Activated CD4-positive, alpha-beta T cell treated with anti-CD3 and anti-CD28 coated beads, Interleukin-2, amount 50 U/mL, for 24 hours (primary cell): ENCODE measurements around the gene PIK3C2G.

Source experiments
- DNase-seq, 2 donors: peaks; one replicate each; pipeline ENCODE4 v3.0.0-alpha.2; 2020; ENCODE audit warnings: low read depth in 1 of 2, low spot score in 1 of 2

The PIK3C2G gene

GRCh38 chr12:18270958-18271460 is 9.7 kb downstream of the PIK3C2G start:
- DNase-seq = no peak

- DNase-seq = no peak
Observed at GRCh38 chr12:18275981-18276380, 14.7 kb downstream of the PIK3C2G start.

GRCh38 chr12:18277196-18277595 is 15.9 kb downstream of the PIK3C2G start:
- no peak for DNase-seq

GRCh38 chr12:18280728-18281127 is 19.4 kb downstream of the PIK3C2G start:
- no peak for DNase-seq

GRCh38 chr12:18281941-18282340 is 20.6 kb downstream of the PIK3C2G start:
- no peak for DNase-seq

- no peak for DNase-seq
Observed at GRCh38 chr12:18283831-18284230, 22.5 kb downstream of the PIK3C2G start.

GRCh38 chr12:18284386-18284785 is 23.1 kb downstream of the PIK3C2G start:
- DNase-seq = no peak

GRCh38 chr12:18285161-18285560 is 23.8 kb downstream of the PIK3C2G start:
- no peak for DNase-seq

GRCh38 chr12:18290386-18290785 is 29.1 kb downstream of the PIK3C2G start:
- DNase-seq = no peak

GRCh38 chr12:18294889-18295288 is 33.6 kb downstream of the PIK3C2G start:
- DNase-seq = no peak

GRCh38 chr12:18296201-18296908 is 35.0 kb downstream of the PIK3C2G start:
- no peak for DNase-seq

- no peak for DNase-seq
Observed at GRCh38 chr12:18296909-18297280, 35.6 kb downstream of the PIK3C2G start.

GRCh38 chr12:18297902-18298301 is 36.6 kb downstream of the PIK3C2G start:
- DNase-seq = no peak

- no peak for DNase-seq
Observed at GRCh38 chr12:18302809-18303430, 41.6 kb downstream of the PIK3C2G start.

- no peak for DNase-seq
Observed at GRCh38 chr12:18304609-18305008, 43.3 kb downstream of the PIK3C2G start.

GRCh38 chr12:18306311-18306710 is 45.0 kb downstream of the PIK3C2G start:
- no peak for DNase-seq

GRCh38 chr12:18313306-18313705 is 52.0 kb downstream of the PIK3C2G start:
- no peak for DNase-seq

GRCh38 chr12:18320036-18320617 is 58.8 kb downstream of the PIK3C2G start:
- no peak for DNase-seq

GRCh38 chr12:18320976-18321375 is 59.7 kb downstream of the PIK3C2G start:
- DNase-seq = no peak

- no peak for DNase-seq
Observed at GRCh38 chr12:18323159-18323558, 61.8 kb downstream of the PIK3C2G start.

GRCh38 chr12:18327036-18327435 is 65.7 kb downstream of the PIK3C2G start:
- DNase-seq = no peak

- no peak for DNase-seq
Observed at GRCh38 chr12:18332173-18332572, 70.9 kb downstream of the PIK3C2G start.
